ENCODE data around the gene DOCK3. TPM values are rescaled to one million over a fixed set of nuclear protein-coding genes. Genes with fewer than 3 reads are reported as not detected.

DOCK3 gene
- total and polyA plus RNA-seq, 2 of the 4 experiments (the other 2 are of a cell fraction): under 0.01 to 0.12 TPM

- CTCF ChIA-PET: no interaction called here
- Histone ChIP-seq H2AK9ac (replicated peaks; ENCODE audit: low read depth, low read length, poor library complexity) (no peak overlapping the region), H3K56ac (ENCODE audit: extremely low read depth, insufficient read depth, low read length) (no peak overlapping the region), H3K23ac (ENCODE audit: low read depth, low read length) (no peak overlapping the region), H3K18ac (ENCODE audit: low read depth, low read length) (no peak overlapping the region), H2BK20ac (ENCODE audit: low read depth, low read length) (no peak overlapping the region), H3K36me3 (ENCODE audit: control insufficient read depth, insufficient read depth, low read length) (no peaks in the 10 kb centered on the region), H4K91ac (ENCODE audit: insufficient read depth, low read depth, low read length) (no peak overlapping the region), H2BK15ac (ENCODE audit: low read depth, low read length) (no peak overlapping the region), H2AK5ac (ENCODE audit: low read depth, low read length) (no peak overlapping the region), H3K4me1 (ENCODE audit: control insufficient read depth, insufficient read depth, low read length) (no peaks in the 10 kb centered on the region), H3K14ac (replicated peaks; ENCODE audit: low read depth, low read length) (no peak overlapping the region), H2BK5ac (ENCODE audit: low read depth, low read length, poor library complexity, severe bottlenecking) (no peak overlapping the region), H4K5ac (ENCODE audit: low read depth, low read length) (no peak overlapping the region), H3K9me3 (ENCODE audit: control insufficient read depth, insufficient read depth, low read length) (peaks cover 2% of the 10 kb centered on the region), H3K4me2 (ENCODE audit: low read depth, low read length) (no peak overlapping the region), H3K27ac (ENCODE audit: insufficient read depth, low read length) (no peak overlapping the region), H3K9me1 (ENCODE audit: insufficient read depth, low read length) (no peaks in the 10 kb centered on the region), H3K4me3 (ENCODE audit: insufficient read depth, low read depth, low read length) (no peak overlapping the region), H4K8ac (ENCODE audit: low read depth in 2 of 2, low read length in 2 of 2) (no peak overlapping the region), H3K27me3 (ENCODE audit: control insufficient read depth, insufficient read depth, low read length) (no peaks in the 10 kb centered on the region), H2BK120ac (ENCODE audit: low read depth, low read length) (no peak overlapping the region), H4K20me1 (ENCODE audit: insufficient read depth, low read length) (no peaks in the 10 kb centered on the region), H3K79me1 (ENCODE audit: low read depth in 1 of 2, low read length in 2 of 2) (no peaks in the 10 kb centered on the region), H3K9ac (ENCODE audit: low read depth, low read length) (no peak overlapping the region), H3K4ac (ENCODE audit: low read depth, low read length) (no peak overlapping the region), H2AFZ (replicated peaks; ENCODE audit: low read length, poor library complexity) (no peak overlapping the region)
- POLR2A ChIA-PET (ENCODE audit: unreplicated experiment): no interaction called here
- intact Hi-C loops (cut with micrococcal nuclease) (no loop called here), dilution Hi-C loops (cut with HindIII; ENCODE audit: low sequenced_read_pairs, unreplicated experiment) (no loop called here), in situ Hi-C loops (cut with MboI; ENCODE audit: low sequenced_read_pairs) (no loop called here)
- TF ChIP-seq RCOR1 (IDR thresholded peaks at IDR 0.05; ENCODE audit: insufficient replicate concordance, low read length) (no peak), RFX5 (IDR thresholded peaks at IDR 0.05; ENCODE audit: low read depth, low read length) (no peak), BHLHE40 (IDR thresholded peaks at IDR 0.05; ENCODE audit: low read depth, low read length) (no peak), CHD1 (IDR thresholded peaks at IDR 0.05; ENCODE audit: low read depth, low read length) (no peak)
- DNase-seq (no peak), ATAC-seq (ENCODE audit: low read depth) (no peak)
- no CpG with 5 or more reads among the region's 1 CpG for WGBS, 2 experiments (ENCODE audit: extremely low coverage in 2 of 2, insufficient read length in 1 of 2)
- no TSS peak for BruUV-seq (replicated peaks)
Measured at GRCh38 chr3:50985893-50986292, 311.2 kb downstream of the DOCK3 start.

Measured in IMR-90 (cell line).